ENCODE measurements around the gene PRKD2.

Gene PRKD2

DNA sequence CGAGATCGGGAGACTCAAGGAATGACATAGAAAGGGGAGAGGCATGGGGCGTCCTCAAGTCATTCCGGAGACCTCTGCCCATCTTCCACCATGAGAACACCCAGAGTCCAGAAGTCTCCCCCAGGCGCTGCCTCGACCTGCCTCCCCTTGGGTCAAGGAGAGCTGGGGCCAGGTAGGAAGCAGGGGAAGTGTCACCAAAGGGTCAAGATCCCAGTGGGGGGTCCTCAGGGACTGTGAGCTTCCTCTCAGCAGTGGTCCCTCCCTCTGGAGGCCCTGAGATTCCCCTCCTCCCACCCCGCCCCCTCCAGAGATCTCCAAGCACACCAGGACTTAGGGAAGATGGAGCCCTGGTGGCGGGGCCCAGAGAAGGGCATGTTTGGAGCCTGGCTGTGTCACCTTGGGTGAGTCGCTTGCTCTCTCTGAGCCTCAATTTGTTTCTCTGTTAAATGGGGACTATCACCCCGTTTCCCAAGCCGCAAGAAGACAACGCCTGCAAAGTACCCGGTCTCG is 56.9 kb downstream of the PRKD2 start:
- peak; percentile 32 for DNase-seq

DNA sequence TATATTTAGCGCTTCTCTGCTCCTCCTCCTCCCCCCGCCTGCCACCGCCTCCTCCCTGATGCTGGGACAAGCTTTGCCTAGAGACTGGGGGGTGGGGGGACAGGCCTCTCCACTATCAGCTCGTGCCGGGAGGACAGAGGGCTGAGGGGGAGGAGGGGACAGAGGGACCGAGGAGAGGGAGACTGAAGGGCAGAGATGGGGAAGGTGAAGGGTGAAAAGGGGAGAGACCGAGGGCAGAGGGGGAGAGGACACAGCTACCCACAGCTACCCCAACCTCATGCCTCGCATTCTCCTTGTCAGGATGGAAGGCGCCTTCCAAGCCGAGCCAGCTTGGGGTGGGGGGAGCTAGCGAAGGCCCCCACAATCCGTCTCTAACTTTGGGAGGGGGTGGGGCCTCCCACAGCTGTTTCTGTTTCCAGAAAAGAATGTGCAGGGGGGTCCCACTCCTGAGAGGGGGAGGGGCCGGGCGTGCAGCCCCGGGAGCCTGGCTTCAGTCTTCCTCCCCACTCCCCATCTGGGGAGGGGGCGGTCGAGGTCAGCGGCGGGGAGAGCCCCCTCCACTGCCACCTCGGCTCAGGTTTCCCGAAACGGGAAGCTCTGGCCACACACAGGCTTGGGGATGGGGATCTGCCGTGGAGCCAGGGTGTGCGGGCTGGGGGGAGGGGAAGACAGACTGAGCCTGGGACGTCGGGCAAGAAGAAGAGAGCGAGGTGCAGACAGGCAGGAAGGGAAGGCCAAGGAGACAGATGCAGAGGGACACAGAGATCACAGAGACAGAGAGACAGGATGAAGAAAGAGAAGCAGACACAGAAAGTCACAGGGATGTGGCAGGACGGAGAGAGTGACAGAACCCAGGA is 57.5 kb downstream of the PRKD2 start:
- peak; percentile 32 for DNase-seq

DNA sequence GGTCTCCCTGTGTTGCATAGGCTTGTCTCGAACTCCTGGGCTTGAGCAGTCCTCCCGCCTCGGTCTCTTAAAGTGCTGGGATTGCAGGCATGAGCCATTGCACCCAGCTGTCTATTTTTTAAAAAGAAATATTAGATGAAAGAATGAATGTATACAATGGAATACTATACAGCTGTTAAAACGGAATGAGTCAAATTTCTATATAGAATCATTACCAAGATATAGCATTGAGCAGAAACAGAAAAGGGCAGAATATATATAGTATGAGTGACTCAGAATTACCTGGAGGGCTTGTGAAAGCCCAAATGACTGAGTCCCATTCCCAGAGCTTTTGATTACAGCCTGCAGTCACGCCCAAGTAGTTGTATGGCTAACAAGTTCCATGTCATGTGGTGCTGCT is 60.4 kb downstream of the PRKD2 start:
- no peak for DNase-seq

DNA sequence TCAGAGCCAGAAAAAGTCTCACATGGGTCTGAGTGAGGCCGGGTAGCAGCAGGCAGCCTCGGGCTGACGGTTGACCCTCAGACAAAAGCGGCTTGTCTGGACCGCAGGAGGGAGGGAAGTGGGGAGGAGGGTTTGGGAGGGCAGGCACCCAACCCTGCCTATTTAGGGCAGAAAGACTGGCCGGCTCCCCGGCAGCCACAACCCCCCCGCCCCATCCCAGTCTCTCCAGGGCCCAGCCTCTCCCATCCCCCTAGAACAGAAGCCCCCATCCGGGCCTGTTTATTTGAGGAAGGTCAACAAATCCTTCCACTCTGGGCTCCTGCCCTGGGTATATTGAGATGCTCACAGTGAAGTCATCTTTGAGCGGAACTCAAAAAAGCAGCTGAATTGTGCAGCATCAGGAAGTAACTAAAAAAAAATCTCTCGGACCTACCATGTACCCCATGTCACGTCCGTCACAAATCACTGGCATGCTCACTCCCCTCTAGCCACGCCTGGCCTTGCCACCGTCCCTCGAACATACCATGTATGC is 62.2 kb downstream of the PRKD2 start:
- no peak for DNase-seq

DNA sequence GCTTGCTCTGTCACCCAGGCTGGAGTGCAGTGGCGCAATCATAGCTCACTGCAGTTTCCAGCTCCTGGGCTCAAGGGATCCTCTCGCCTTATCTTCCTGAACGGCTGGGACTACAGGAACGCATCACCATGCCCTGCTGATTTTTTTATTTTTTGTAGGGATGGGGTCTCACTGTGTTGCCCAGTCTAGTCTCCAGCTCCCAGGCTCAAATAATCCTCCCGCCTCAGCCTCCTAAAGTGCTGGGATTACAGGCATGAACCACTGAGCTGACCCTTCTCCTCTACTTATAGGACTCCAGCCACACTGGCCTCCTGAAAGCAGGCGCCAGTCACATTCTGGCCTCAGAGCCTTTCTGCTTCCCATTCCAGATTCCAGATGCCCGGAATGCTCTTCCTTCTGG is 66.5 kb downstream of the PRKD2 start:
- DNase-seq = no peak

DNA sequence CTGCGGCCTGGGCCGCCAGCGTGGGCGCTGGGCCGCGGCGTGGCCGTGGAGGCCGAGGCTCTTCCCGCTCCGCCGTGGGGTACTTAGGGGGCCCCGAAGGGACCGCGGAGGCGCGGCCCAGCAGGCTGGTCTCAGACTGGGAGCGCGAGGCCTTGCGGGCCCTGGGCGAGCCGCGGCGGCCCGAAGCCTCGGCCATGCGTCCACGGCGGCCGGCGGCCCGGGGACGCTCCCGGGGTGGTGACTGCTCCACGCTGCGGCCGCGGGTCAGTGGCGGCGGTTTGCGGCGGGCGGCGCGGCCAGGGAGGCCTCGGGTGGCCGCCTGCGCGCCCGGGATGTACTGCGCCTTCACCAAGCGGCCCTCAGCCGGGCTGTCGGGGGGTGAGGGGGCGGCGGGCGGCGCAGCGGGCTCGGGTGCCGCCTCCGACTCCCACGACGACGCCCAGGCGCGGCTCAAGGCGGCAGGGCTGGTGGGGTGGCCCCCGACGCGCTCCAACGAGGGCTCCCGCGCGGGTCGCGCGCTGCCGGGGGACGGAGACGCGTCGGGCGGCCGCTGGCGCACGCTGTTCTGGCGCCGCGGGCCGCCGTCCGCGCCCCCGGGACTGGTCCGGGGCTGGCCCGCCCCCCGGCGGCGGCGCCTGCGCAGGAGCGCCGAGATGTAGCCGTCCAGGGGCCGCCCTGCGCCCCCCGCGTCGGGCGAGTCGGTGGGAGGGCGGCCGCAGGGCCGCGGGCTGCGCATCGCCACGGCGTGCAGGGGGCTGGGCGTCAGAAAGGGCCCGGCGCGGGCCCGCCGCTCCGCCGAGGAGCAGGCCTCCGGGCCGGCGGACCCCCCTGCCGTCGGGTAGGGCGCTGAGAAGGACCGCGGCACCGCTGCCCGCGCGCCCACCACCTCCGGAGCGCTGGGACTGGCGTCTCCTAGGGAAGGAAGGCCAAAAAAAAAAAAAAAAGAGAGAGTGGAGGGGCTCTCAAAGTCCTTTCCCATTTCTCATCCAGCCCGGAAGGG is 67.7 kb downstream of the PRKD2 start:
- DNase-seq = no peak

DNA sequence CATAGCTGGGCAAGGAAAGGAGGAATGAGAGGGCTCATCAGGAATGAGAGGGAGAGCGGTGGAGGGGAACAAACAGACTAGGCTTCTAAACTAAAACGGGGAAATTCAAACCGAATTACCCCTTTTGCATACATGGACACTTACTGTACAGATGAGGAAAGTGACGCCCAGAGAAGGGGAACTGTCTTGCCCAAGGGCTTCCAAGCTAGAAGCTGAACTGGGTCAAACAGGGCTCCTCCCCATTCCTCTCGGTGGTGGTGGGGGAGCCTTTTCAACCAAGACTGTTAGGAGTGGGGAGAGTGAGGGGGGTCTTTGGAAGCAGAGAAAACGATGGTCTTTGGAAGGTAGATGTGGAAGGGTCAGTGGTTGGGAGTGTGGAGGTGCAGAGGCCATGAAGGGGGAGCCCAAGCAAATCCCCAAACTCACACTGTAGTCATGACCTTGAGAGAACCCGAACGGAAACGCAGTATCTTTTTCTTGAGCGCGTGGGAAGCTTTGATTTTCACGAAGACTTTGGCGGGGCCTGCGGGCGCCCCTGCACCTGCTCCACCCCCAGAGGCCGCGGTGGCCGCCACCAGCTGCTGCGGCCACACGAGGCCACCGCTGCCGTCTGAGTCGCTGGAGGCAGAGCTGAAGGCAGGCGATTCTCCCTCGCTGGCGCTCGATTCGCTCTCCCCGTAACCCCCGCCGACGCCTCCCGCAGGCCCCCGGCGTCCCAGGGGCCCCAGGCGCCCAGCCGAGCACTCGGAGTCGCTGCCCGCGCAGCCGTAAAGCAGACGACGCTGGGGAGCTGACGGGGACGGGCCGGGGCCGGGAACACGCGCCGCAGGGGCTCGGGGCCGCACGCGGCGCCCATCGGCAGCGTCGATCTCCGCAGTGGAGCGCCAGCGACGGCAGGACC is 68.6 kb downstream of the PRKD2 start:
- no peak for DNase-seq

DNA sequence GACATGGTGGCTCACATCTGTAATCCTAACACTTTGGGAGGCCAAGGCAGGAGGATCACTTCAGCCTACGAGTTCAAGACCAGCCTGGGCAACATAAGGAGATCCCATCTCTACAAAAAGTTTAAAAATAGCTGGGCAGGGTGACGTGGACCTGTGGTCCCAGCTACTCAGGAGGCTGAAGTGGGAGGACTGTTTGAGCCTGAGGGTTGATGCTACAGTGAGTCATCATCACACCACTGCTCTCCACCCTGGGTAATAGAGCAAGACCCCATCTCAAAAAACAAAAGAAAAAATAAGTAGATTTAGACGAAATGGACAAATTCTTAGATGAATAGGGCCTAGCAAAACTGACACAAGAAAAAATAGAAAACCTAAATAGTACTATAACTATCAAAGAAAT is 70.5 kb downstream of the PRKD2 start:
- DNase-seq = no peak

DNA sequence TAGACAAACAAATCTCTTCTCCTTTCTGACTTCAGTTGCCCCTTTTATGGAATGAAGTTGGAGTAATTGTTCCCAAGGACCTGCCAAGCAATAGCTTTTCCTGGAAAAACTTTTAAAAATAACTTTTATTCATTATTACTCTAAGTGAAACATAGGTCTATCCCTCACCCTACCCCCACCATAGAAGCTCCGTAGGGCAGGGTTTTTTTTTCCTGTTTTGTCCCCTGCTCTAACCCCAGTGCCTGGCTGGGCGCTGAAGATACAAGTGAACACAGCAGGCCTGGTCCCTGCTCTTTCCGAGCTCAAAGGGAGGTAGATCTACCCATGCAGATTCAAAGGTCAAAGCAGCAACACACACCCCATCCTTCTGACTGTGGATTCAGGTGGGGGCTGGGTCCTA is 72.2 kb downstream of the PRKD2 start:
- DNase-seq = no peak

DNA sequence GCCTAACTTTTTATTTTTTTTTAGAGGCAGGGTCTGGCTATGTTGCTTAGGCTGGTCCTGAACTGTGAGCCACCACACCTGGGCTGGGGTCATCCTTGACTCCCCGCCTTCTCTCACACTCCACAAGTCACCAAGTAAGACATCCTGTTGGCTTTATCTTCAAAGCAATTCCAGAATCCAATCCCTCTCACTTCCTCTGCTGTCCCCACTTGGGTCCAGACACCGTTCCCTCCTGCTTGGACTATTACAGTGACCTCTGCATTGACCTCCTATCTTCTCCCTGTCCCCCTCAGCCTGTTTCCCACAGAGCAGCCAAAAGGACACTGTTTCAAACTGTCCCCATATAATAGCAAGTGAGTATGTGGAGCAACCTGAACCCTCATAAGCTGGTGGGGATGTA is 76.3 kb downstream of the PRKD2 start:
- DNase-seq = no peak

DNA sequence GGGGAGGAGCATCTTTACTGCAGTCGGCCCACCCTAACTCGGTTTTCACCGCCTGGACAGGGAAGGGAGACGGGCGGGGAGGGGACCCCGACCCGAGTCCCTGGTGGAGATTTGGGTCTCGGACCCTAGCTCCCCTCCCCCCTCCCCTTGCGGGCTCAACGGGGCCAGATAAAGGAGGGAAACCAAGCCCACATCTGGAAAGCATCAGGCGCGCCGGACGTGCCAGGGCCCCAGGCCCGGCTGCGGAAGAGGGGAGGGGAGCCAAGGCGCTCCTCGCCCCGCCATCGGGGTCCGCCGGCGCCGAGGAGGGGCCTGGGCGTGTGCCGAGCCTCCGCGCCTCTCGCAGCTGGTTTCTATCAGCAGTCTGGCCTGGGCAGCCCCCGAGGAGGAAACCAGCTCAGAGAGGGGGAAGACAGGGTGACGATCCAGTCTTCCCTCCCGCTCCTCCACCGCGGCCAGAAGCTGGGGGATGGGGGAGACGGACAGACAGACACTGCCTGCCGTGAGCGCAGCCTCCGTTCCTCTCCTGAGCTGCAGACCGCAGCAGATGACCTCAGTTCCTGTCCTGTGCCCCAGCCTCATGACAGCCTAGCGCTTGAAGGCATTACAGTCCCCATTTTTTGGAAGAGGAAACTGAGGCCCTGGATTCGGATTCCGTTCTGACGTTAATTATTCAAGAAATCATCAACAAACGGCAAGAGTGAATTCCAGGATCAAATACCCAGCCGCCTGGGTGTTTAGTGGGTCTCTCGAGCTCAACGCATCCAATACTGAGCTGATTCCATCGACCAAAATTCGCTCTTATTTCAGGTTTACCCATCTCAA is 77.3 kb downstream of the PRKD2 start:
- peak; percentile 63 for DNase-seq

DNA sequence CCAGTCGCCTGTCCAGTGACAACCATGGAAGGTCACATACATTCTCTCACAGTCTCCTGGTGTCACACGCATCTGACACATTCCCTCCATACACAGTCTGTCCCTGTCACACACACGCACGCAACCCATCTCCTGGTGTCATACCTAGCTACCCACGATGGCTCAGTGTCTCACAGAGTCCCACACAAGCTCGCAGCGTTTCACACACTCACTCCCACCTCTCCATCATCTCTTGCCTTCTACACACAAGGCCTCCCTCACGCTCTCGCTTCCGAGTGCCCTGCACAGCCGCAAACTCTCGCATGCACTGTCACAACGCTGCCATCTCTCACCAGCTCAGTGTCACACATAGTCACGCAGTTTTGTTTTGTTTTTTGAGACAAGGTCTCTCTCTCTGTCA is 79.7 kb downstream of the PRKD2 start:
- peak; percentile 43 for DNase-seq

DNA sequence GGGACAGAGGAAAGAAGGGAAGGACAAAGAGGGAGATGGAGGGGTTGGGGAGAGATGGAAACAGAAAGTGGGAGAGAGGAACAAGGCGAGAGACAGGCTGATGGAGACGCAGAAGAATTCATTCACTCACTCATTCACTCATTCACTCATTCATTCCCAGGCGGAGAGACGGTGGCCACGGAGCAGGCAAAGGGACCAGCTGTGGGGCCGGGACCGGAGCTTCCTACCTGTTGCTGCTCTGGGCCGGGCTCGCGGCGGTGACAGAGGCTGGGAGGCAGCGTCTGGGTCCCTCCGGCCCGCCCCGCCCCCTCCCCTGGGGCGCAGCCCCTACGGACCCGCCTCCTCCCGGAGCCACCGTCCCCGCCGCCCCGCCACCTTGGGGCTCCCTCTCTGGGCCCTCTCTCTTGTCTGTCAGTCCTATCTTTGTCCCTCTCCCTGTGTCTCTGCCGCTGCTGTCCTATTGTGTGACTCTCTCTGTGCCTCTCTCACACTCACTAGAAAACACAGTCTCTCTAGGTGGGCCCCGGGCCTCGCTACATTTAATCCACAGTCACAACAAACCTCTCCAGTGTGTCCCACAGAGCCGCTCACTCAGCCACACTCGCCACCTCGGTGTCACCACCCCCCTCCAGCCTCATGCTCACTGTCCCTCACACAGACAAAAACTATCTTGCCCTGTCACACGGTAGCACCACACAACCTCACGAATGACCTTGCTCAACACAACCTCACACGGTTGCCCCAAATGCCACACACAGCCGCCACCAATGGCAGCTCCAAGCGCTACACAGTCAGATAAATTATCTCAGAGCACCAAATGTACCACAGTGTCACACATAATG is 80.8 kb downstream of the PRKD2 start, which contains the start of gene GNG8:
Gene GNG8, minus strand, starts transcription at position 283 of the 842 bp plus-strand sequence. CDS start 1,520 bp downstream, outside the sequence.
- DNase-seq = peak; percentile 49

DNA sequence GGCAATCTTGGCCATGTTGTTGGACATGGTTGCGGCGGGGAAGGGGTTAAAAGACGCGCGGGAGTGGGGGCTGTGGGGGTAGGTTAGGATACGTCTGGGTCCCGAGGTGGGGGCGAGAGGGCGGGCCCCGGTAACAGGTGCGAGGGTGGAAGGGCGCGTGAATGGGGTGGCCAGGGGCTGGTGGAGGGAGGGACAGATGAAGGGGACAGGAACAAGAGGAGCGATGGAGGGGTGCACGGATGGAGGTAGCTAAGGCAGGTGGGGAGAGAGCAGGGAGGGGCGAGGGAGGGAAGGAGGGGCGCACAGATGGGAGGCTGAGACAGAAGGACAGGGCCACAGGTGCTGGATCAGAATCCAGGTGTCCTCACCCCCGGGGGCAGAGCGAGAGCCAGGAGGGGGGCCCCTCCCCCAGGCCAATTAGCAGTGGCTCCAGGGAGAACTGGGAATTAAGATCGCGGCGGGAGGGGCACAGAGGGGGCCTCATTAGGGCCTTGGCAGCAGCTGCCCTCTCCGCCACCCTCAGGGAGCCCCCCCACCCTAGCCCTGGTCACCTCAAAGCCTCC is 82.2 kb downstream of the PRKD2 start:
- no peak for DNase-seq

DNA sequence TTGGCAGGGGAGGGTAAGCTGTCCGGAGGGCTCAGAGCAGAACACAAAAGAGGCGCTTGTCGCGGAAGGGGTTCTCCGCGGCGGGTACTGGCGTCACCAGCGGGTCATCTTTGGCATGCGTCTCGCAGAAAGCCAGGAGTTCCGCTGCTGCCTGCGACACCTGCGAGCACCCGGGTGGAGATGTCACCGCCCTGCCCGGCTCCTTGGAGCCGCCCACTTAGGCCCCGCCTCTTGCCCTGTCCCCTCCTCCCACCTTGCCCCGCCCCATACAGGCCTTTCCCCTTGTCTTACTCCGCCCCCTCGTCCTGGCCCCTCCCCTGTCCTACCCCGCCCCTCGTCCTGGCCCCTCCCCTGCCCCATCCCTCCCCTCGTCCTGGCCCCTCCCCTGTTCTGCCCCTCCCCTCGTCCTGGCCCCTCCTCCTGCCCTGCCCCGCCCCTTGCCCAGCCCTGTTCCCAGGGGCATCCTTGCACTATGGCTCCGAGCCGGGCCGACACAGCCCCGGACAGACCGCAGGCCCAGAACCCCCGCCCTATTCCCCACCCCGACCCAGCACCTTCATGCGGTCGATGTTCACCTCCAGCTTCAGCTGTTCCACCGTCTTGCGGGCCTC is 82.8 kb downstream of the PRKD2 start:
- DNase-seq = peak; percentile 99

DNA sequence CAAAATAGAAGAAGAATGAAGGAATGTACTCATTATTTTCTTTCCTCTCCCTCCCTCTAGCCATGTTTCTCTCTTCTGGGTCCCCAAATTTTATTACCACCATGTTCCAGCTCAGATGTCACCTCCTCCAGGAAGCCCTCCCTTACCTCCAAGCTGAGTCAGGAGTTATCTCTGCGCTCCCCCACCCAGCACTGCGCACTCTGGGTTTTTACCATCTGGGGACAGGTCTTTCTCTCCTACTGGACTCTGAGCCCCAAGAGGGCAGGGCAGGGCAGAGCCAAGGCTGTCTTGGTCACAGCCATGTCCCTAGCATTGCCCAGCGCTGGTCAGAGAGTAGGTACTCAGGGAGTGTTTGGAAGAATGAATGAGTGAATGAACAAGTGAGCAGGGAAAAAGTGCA is 83.8 kb downstream of the PRKD2 start:
- no peak for DNase-seq

DNA sequence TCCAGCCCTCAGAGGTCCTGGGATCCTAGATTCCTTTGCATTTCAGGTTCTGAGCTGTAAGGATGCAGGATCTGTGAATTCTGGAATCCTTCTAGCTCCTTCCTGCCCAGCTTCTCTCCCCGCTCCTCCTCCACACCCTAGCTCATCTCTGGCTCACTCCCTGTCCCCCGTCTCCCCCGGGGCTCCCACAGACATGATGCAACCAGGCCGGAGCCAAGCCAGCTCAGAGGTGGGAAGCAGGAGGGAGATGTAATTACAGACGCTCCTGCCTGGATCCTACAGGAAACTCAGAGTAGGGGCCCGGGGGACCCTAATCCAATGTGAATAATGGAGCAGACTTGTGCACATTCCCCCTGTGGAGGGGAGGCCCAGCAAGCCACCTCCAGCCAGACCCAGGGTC is 85.4 kb downstream of the PRKD2 start:
- DNase-seq = no peak

DNA sequence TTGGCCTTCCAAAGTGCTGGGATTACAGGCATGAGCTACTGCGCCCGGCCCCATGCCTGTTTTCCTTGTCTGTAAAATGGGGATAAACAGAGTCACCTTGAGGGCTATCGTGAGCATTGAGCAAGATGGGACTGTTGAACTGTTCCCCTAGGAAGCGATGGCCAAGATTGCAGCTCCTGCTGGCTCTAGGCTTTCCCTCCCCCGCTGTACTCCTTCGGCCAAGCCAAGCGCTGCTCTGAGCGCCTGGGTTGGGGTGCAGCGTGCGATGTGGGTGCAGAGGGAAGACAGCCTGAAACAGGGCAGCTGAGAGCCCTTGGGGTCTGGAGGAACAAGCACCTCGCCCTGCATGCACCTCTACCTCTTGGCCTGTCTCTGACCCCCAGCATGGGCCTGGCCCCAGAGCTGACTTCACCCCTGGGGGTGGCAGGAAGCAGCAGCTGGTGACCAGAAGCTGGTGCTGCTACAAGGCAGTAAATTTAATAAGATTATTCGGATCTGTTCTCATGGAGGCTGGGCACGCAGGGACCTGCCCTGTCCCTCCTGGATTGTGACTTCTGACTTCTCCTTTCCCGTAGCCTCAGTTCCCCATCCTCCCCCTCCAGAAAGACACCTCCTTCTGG is 86.2 kb downstream of the PRKD2 start:
- no peak for DNase-seq

DNA sequence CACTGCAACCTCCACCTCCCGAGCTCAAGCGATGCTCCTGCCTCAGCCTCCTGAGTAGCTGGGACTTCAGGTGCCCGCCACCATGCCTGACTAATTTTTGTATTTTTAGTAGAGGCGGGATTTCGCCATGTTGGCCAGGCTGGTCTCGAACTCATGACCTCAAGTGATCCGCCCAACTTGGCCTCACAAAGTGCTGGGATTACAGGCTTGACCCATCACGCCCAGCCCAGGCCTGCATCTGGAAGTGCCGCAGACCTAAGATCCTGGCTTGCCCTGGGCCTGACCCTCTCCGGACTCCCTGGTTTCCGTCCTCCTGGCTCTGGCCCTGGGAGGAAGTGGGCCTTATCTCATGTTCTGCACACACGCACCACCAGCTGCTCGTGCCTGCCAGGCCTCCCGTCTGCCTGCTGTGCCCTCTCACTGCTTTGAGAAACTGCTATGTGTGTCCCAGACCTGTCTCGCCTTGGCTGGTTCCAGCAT is 87.3 kb downstream of the PRKD2 start:
- no peak for DNase-seq

All from stimulated activated CD8-positive, alpha-beta memory T cell treated with anti-CD3 and anti-CD28 coated beads, Interleukin-4, amount 100 ng/mL, for 48 hours (primary cell).